Stomach (tissue), 9 donors: ENCODE measurements around the gene QRICH2. TPM values are rescaled to one million over a fixed set of nuclear protein-coding genes. Genes with fewer than 3 reads are reported as not detected.

Experiments
- DNase-seq, 2 donors: peaks; one replicate each; pipeline versions ENCODE4 v3.0.0 to v3.0.0-alpha.2; 2013 to 2019
- H3K27ac ChIP-seq, 5 donors: fragments of 200-600 bp in 4 of 5; sonication (generic) in 4 of 5; one replicate each; pipeline ENCODE4 v1.5.1; 2013 to 2019; ENCODE audit warnings: mild to moderate bottlenecking in 1 of 5, moderate library complexity in 1 of 5
- H3K27me3 ChIP-seq, 3 donors: fragments of 200-600 bp; sonication (generic); one replicate each; pipeline ENCODE4 v1.5.1; 2017 to 2019; ENCODE audit warnings: mixed run types in 1 of 3
- H3K36me3 ChIP-seq, 4 donors: fragments of 200-600 bp; sonication (generic); 1 replicate in 3 of 4; 2 replicates in 1 of 4; pipeline ENCODE4 v1.5.1; 2016 to 2019
- H3K4me1 ChIP-seq, 4 donors: fragments of 200-600 bp; sonication (generic); one replicate each; pipeline ENCODE4 v1.5.1; 2016 to 2019
- H3K4me3 ChIP-seq, 4 donors: fragments of 200-600 bp; sonication (generic) in 3 of 4; one replicate each; pipeline ENCODE4 v1.5.1; 2016 to 2019; ENCODE audit warnings: mild to moderate bottlenecking in 1 of 4
- H3K9me3 ChIP-seq, 4 donors: fragments of 200-600 bp; sonication (generic); one replicate each; pipeline ENCODE4 v1.5.1; 2016 to 2019
- CTCF ChIP-seq, 7 experiments: fragments of 450-650 bp in 4 of 7; fragments of 200-600 bp in 3 of 7; sonication (generic) in 3 of 7; IDR thresholded peaks; one replicate each; pipeline ENCODE4 v1.5.1; 2016 to 2019; ENCODE audit warnings: antibody characterized with exemption in 7 of 7, control low read depth in 2 of 7, mild to moderate bottlenecking in 1 of 7
- EP300 ChIP-seq: sonication (generic); formaldehyde crosslinking; IDR thresholded peaks from one replicate; pipeline ENCODE4 v1.6.1; 2017; ENCODE audit warnings: antibody characterized with exemption
- POLR2A ChIP-seq, 4 donors: fragments of 450-650 bp; IDR thresholded peaks; one replicate each; pipeline ENCODE4 v1.6.1; 2016; ENCODE audit warnings: antibody characterized with exemption in 4 of 4, control low read depth in 2 of 4, mild to moderate bottlenecking in 1 of 4, moderate library complexity in 1 of 4
- POLR2AphosphoS5 ChIP-seq, 3 donors: sonication (generic); formaldehyde crosslinking; IDR thresholded peaks; one replicate each; pipeline ENCODE4 v1.6.1; 2016; ENCODE audit warnings: antibody characterized with exemption in 3 of 3
- WGBS, 5 donors: extraction: QIAGEN DNeasy Blood & Tissue Kit in 3 of 5; methylation state at CpG; one replicate each; pipeline versions ENCODE4 v1.1.5 to v1.1.7; 2013 to 2018; 5-methylcytosine and 5-hydroxymethylcytosine counted together
- intact Hi-C: fragments of 100-400 bp; cut with DNase I; formaldehyde crosslinking; loops from one replicate; pipeline ENCODE4 v1.15.1; 2023; ENCODE audit warnings: low total_unique reads
- polyA plus RNA-seq, 3 donors: library from polyadenylated mRNA; stranded (reverse); fragments of 200-250 nt; gene quantifications; one replicate each; pipeline ENCODE4 v1.2.3, GENCODE V29; 2013
- total RNA-seq, 5 donors: library from RNA; depleted of rRNA; stranded (reverse); fragments of >200 nt; gene quantifications; one replicate each; pipeline versions ENCODE4 v1.1.0 to v1.2.3, GENCODE V29; 2014 to 2016
- donor health status: healthy with polysubstance abuse.
- donor health status: Bipolar disorder and iron deficiency.
- donor health status: healthy.

The QRICH2 gene
- total and polyA plus RNA-seq, 8 donors: 0.72 to 12.5 (median 3.9) TPM

GRCh38 chr17:76241204-76241538 lies 66.9 kb downstream of the QRICH2 start:
- Histone ChIP-seq H3K4me3 (peak overlapping the region; percentile 53 to 74 (median 58)), H3K4me1 (peaks cover 14 to 24% (median 23%) of the 10 kb centered on the region in 4 donors), H3K36me3 (no peaks in the 10 kb centered on the region), H3K27ac (peak overlapping the region; percentile 22 to 78 (median 61)), H3K27me3 (peaks cover 0 to 50% (median 9%) of the 10 kb centered on the region in 3 donors), H3K9me3 (no peaks in the 10 kb centered on the region)
- peak in 1 of 2 donors; percentile 48 for DNase-seq
- intact Hi-C loops: no loop called here
- no peak for TF ChIP-seq POLR2A (IDR thresholded peaks at IDR 0.05)
- TF ChIP-seq EP300: no peak
- no peak for TF ChIP-seq POLR2AphosphoS5 (IDR thresholded peaks at IDR 0.05)
- TF ChIP-seq CTCF (IDR thresholded peaks at IDR 0.05): no peak
- WGBS, 5 donors: 10 to 12% (median 12%) methylated on average over 12 of the region's 12 CpGs

- TF ChIP-seq EP300 (no peak), POLR2AphosphoS5 (IDR thresholded peaks at IDR 0.05) (peak in 2 of 3 donors; percentile 2 to 5), POLR2A (IDR thresholded peaks at IDR 0.05) (no peak), CTCF (IDR thresholded peaks at IDR 0.05) (no peak)
- Histone ChIP-seq H3K9me3 (no peaks in the 10 kb centered on the region), H3K4me3 (peak within 1 kb of the TSS; percentile 53 to 74 (median 58)), H3K27ac (peak within 1 kb of the TSS; percentile 22 to 79 (median 61)), H3K4me1 (peaks cover 14 to 24% (median 23%) of the 10 kb centered on the region in 4 donors), H3K36me3 (no peaks in the 10 kb centered on the region), H3K27me3 (peaks cover 0 to 50% (median 9%) of the 10 kb centered on the region in 3 donors)
- 0 to 2% (median 1%) methylated on average over 13 to 102 of the region's 102 CpGs for whole genome bisulfite sequencing, 5 donors
- intact Hi-C loops: no loop called here
- peak; percentile 66 to 87 for DNase-seq
Observed at GRCh38 chr17:76240461-76241203, 67.4 kb downstream of the QRICH2 start, which contains the start of gene RNF157. Gene RNF157, minus strand, starts transcription at chr17:76240493. Its CDS starts 253 bp downstream, at chr17:76240240.

DNA sequence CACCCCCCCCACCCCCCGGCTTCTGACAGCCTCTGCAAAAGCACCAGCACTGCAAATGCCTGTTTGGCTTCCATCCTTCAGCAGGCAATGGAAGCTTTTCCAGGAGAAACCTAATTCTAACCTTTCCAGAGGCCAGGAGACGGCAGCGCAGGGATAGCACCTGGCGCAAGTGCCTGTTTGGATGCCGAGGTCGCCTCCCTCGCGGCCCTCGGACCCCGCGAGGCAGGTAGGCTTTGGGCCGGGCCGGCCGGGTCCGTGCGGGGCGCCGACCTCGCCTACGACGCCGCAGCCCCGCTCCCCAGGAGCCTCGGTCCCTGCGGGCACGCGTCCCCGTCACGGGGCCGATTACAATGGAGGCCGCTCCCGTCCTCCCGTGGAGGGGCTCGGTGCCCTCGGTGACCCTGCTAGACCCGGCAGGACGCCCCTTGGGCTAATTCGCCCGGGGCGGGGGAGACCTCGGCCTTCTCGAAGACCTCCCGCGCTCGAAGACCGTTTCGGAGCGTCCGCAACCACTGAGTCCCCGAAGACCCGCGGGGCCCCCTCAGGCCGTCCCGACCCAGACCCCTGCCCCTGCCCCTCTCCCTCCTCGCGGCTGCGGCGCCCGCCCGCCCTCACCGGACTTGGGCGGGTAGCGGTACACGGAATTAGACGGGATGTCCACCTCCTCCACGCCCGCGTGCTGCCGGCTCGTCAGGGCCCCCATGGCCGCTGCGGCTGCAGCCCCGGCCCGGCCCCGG lies 68.4 kb downstream of the QRICH2 start:
- peak overlapping the region in 4 of 5 donors; percentile 23 to 79 (median 66) for H3K27ac ChIP-seq
- peaks cover 0 to 50% (median 9%) of the 10 kb centered on the region in 3 donors for H3K27me3 ChIP-seq
- H3K4me1 ChIP-seq: peaks cover 14 to 24% (median 23%) of the 10 kb centered on the region in 4 donors
- intact Hi-C loops: no loop called here
- H3K36me3 ChIP-seq: no peaks in the 10 kb centered on the region
- H3K9me3 ChIP-seq: no peaks in the 10 kb centered on the region
- 6 to 27% (median 7%) methylated on average over 4 to 75 of the region's 75 CpGs for WGBS, 5 donors
- no peak for TF ChIP-seq EP300
- no peak for TF ChIP-seq POLR2A (IDR thresholded peaks at IDR 0.05)
- no peak for TF ChIP-seq CTCF (IDR thresholded peaks at IDR 0.05)
- no peak for TF ChIP-seq POLR2AphosphoS5 (IDR thresholded peaks at IDR 0.05)
- no peak for DNase-seq
- peak overlapping the region; percentile 53 to 60 (median 55) for H3K4me3 ChIP-seq

DNA sequence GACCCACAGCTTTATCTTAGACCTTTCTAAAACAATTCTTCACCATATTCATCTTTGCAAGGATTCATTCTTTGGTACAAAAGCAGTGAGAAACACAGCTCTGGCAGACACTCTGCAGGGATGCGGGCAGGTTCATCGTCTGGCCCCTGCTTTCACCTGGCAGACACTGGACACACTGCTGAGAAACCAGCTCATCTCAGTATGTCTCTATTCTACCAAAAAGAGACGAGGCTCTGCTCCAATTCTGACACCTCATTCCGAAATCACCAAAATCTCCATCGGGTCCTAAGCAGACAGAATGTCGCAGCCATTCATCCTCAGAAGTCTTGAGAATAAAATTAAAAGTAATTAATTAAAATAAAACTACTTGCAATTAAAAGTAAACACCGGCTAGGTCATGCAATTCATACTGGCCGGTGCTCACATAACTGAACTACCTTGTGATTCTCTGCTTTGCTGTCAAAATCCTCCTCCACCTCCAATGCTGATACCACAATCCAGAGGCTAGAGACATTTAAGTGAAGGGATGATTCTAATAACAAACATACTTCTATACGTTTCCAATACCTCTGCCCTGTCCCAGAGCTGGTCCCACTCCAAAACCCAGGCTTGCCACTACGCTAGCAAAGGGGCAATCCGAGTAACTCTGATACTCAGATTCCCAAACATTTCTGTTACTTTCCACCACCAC lies 69.1 kb downstream of the QRICH2 start:
- Histone ChIP-seq H3K27me3 (peaks cover 0 to 48% (median 9%) of the 10 kb centered on the region in 3 donors), H3K4me3 (peak overlapping the region in 2 of 4 donors; percentile 55), H3K9me3 (no peaks in the 10 kb centered on the region), H3K4me1 (peaks cover 14 to 24% (median 23%) of the 10 kb centered on the region in 4 donors), H3K27ac (peak overlapping the region in 3 of 5 donors; percentile 57 to 79 (median 74)), H3K36me3 (no peaks in the 10 kb centered on the region)
- TF ChIP-seq EP300 (no peak), POLR2A (IDR thresholded peaks at IDR 0.05) (no peak), CTCF (IDR thresholded peaks at IDR 0.05) (no peak), POLR2AphosphoS5 (IDR thresholded peaks at IDR 0.05) (no peak)
- DNase-seq: no peak
- WGBS, 5 donors: 58 to 68% (median 62%) methylated on average over 11 of the region's 11 CpGs
- intact Hi-C loops: no loop called here
